Liver (tissue), 9 donors: ENCODE measurements around the gene KRTAP10-9. TPM values are rescaled to one million over a fixed set of nuclear protein-coding genes. Genes with fewer than 3 reads are reported as not detected.

ENCODE experiments used
- DNase-seq: peaks from one replicate; pipeline ENCODE4 v3.0.0-alpha.2; 2017; ENCODE audit warnings: low spot score
- H3K27ac ChIP-seq, 2 donors: one replicate each; pipeline ENCODE4 v1.7.0; 2013; ENCODE audit warnings: inconsistent platforms in 2 of 2, low read length in 2 of 2, control low read depth in 1 of 2, low read depth in 1 of 2, mild to moderate bottlenecking in 1 of 2
- H3K27me3 ChIP-seq, 4 donors: one replicate each; pipeline versions ENCODE4 v1.6.1 to v1.7.0; 2013; ENCODE audit warnings: low read length in 3 of 4, inconsistent platforms in 1 of 4, mild to moderate bottlenecking in 1 of 4, moderate library complexity in 1 of 4; ENCODE audit not compliant: control insufficient read depth in 4 of 4, insufficient read depth in 4 of 4
- H3K36me3 ChIP-seq, 4 donors: one replicate each; pipeline versions ENCODE4 v1.6.1 to v1.7.0; 2013; ENCODE audit warnings: low read length in 3 of 4, mild to moderate bottlenecking in 3 of 4, low read depth in 1 of 4, moderate library complexity in 1 of 4; ENCODE audit not compliant: control insufficient read depth in 4 of 4, insufficient read depth in 3 of 4
- H3K4me1 ChIP-seq, 4 donors: one replicate each; pipeline versions ENCODE4 v1.6.1 to v1.7.0; 2013; ENCODE audit warnings: low read length in 3 of 4, mild to moderate bottlenecking in 3 of 4, moderate library complexity in 1 of 4; ENCODE audit not compliant: control insufficient read depth in 4 of 4, insufficient read depth in 4 of 4
- H3K4me3 ChIP-seq, 3 donors: one replicate each; pipeline versions ENCODE4 v1.6.1 to v1.7.0; 2013; ENCODE audit warnings: low read length in 3 of 3, control low read depth in 1 of 3, low read depth in 1 of 3, mild to moderate bottlenecking in 1 of 3
- H3K9ac ChIP-seq, 2 donors: one replicate each; pipeline ENCODE4 v1.7.0; 2013; ENCODE audit warnings: low read length in 2 of 2, mild to moderate bottlenecking in 2 of 2, moderate library complexity in 2 of 2, control low read depth in 1 of 2, low read depth in 1 of 2
- H3K9me3 ChIP-seq, 4 donors: one replicate each; pipeline versions ENCODE4 v1.6.1 to v1.7.0; 2013; ENCODE audit warnings: low read length in 3 of 4; ENCODE audit not compliant: control insufficient read depth in 4 of 4
- ATF3 ChIP-seq: IDR thresholded peaks from 2 replicates; pipeline ENCODE4 v1.6.1; 2016; ENCODE audit warnings: antibody characterized with exemption
- EGR1 ChIP-seq, 2 donors: IDR thresholded peaks; 2 replicates each; pipeline ENCODE4 v1.6.1; 2016 to 2018; ENCODE audit warnings: antibody characterized with exemption in 2 of 2, low read depth in 2 of 2
- FOXA1 ChIP-seq: IDR thresholded peaks from 2 replicates; pipeline ENCODE4 v1.6.1; 2016; ENCODE audit warnings: antibody characterized with exemption
- FOXA2 ChIP-seq: IDR thresholded peaks from 2 replicates; pipeline ENCODE4 v1.6.1; 2016; ENCODE audit warnings: antibody characterized with exemption
- GABPA ChIP-seq, 2 donors: IDR thresholded peaks in 1 of 2; conservative IDR thresholded peaks in 1 of 2; 2 replicates each; pipeline ENCODE4 v1.6.1; 2016; ENCODE audit warnings: antibody characterized with exemption in 2 of 2, mild to moderate bottlenecking in 1 of 2, moderate library complexity in 1 of 2
- HNF4A ChIP-seq, 2 donors: conservative IDR thresholded peaks; 2 replicates each; pipeline ENCODE4 v1.6.1; 2016; ENCODE audit warnings: antibody characterized with exemption in 2 of 2, mild to moderate bottlenecking in 2 of 2
- HNF4G ChIP-seq: IDR thresholded peaks from 2 replicates; pipeline ENCODE4 v1.6.1; 2016; ENCODE audit warnings: antibody characterized with exemption
- JUND ChIP-seq, 2 donors: IDR thresholded peaks; 2 replicates each; pipeline ENCODE4 v1.6.1; 2016; ENCODE audit warnings: antibody characterized with exemption in 2 of 2
- NR2F2 ChIP-seq: IDR thresholded peaks from 2 replicates; pipeline ENCODE4 v1.6.1; 2016; ENCODE audit warnings: antibody characterized with exemption
- RAD21 ChIP-seq, 2 donors: IDR thresholded peaks; 2 replicates each; pipeline ENCODE4 v1.6.1; 2016; ENCODE audit warnings: antibody characterized with exemption in 2 of 2, mild to moderate bottlenecking in 2 of 2
- RXRA ChIP-seq, 2 donors: IDR thresholded peaks; 2 replicates each; pipeline ENCODE4 v1.6.1; 2017 to 2018; ENCODE audit warnings: antibody characterized with exemption in 2 of 2, mild to moderate bottlenecking in 1 of 2
- SP1 ChIP-seq: IDR thresholded peaks from 2 replicates; pipeline ENCODE4 v1.6.1; 2018; ENCODE audit warnings: antibody characterized with exemption, mild to moderate bottlenecking
- TAF1 ChIP-seq: conservative IDR thresholded peaks from 2 replicates; pipeline ENCODE4 v1.6.1; 2016; ENCODE audit warnings: antibody characterized with exemption, mild to moderate bottlenecking
- YY1 ChIP-seq: IDR thresholded peaks from 2 replicates; pipeline ENCODE4 v1.6.1; 2016; ENCODE audit warnings: antibody characterized with exemption, mild to moderate bottlenecking
- ZBTB33 ChIP-seq: IDR thresholded peaks from 2 replicates; pipeline ENCODE4 v1.6.1; 2016; ENCODE audit warnings: antibody characterized with exemption
- WGBS: extraction: QIAGEN DNeasy Blood & Tissue Kit; methylation state at CpG from one replicate; pipeline ENCODE4 v1.1.7; 2013; 5-methylcytosine and 5-hydroxymethylcytosine counted together
- polyA plus RNA-seq, 2 donors: library from polyadenylated mRNA; stranded (reverse) in 1 of 2; unstranded in 1 of 2; fragments of 200-250 nt in 1 of 2; fragments of >200 nt in 1 of 2; fragmentation: Nextera tagmentation in 1 of 2; extraction: Ambion mirVana in 1 of 2; gene quantifications; one replicate each; pipeline versions ENCODE4 v1.2.1 to v1.2.3, GENCODE V29; 2013 to 2015
- total RNA-seq, 2 donors: library from RNA; depleted of rRNA; stranded (reverse); fragments of >200 nt; gene quantifications; one replicate each; pipeline ENCODE4 v1.2.3, GENCODE V29; 2014
- TF ChIP-seq, protein P1 (sequence below): fragments of 150-350 bp; IDR thresholded peaks from 2 replicates; pipeline ENCODE4 v1.5.1; 2017; ENCODE audit warnings: improper control_type of control experiment, low read depth, low read length; ENCODE audit not compliant: missing input control
- TF ChIP-seq, protein P2 (sequence below): IDR thresholded peaks from 2 replicates; pipeline ENCODE4 v1.6.1; 2016; ENCODE audit warnings: antibody characterized with exemption
- TF ChIP-seq, protein P3 (sequence below): IDR thresholded peaks from 2 replicates; pipeline ENCODE4 v1.6.1; 2016; ENCODE audit warnings: antibody characterized with exemption, mild to moderate bottlenecking
- donor health status: healthy.
- donor health status: healthy.
- donor health status: healthy.
- donor health status: healthy.
- donor health status: healthy.

The KRTAP10-9 gene
- total and polyA plus RNA-seq, 4 donors = not detected

- Histone ChIP-seq H3K4me1 (no peaks in the 10 kb centered on the region), H3K9me3 (peaks cover 0 to 7% (median 5%) of the 10 kb centered on the region in 4 donors), H3K27me3 (no peaks in the 10 kb centered on the region), H3K4me3 (no peak overlapping the region), H3K27ac (no peak overlapping the region), H3K9ac (no peak overlapping the region), H3K36me3 (no peaks in the 10 kb centered on the region)
- TF ChIP-seq FOXA2 = no peak
- TF ChIP-seq YY1 = no peak
- TF ChIP-seq FOXA1 = no peak
- no peak for TF ChIP-seq RAD21 (IDR thresholded peaks at IDR 0.05)
- TF ChIP-seq, protein P1, sequence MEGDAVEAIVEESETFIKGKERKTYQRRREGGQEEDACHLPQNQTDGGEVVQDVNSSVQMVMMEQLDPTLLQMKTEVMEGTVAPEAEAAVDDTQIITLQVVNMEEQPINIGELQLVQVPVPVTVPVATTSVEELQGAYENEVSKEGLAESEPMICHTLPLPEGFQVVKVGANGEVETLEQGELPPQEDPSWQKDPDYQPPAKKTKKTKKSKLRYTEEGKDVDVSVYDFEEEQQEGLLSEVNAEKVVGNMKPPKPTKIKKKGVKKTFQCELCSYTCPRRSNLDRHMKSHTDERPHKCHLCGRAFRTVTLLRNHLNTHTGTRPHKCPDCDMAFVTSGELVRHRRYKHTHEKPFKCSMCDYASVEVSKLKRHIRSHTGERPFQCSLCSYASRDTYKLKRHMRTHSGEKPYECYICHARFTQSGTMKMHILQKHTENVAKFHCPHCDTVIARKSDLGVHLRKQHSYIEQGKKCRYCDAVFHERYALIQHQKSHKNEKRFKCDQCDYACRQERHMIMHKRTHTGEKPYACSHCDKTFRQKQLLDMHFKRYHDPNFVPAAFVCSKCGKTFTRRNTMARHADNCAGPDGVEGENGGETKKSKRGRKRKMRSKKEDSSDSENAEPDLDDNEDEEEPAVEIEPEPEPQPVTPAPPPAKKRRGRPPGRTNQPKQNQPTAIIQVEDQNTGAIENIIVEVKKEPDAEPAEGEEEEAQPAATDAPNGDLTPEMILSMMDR = no peak
- TF ChIP-seq TAF1 = no peak
- no peak for TF ChIP-seq ATF3
- TF ChIP-seq HNF4A (conservative IDR thresholded peaks at IDR 0.05) = no peak
- TF ChIP-seq RXRA (IDR thresholded peaks at IDR 0.05) = no peak
- TF ChIP-seq, protein P2, sequence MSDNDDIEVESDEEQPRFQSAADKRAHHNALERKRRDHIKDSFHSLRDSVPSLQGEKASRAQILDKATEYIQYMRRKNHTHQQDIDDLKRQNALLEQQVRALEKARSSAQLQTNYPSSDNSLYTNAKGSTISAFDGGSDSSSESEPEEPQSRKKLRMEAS = no peak
- TF ChIP-seq GABPA (IDR thresholded peaks at IDR 0.05 in 1 of 2, conservative IDR thresholded peaks at IDR 0.05 in 1 of 2) = no peak
- TF ChIP-seq ZBTB33 = no peak
- no peak for TF ChIP-seq SP1
- TF ChIP-seq HNF4G = no peak
- TF ChIP-seq JUND (IDR thresholded peaks at IDR 0.05) = no peak
- TF ChIP-seq NR2F2 = no peak
- TF ChIP-seq, protein P3, sequence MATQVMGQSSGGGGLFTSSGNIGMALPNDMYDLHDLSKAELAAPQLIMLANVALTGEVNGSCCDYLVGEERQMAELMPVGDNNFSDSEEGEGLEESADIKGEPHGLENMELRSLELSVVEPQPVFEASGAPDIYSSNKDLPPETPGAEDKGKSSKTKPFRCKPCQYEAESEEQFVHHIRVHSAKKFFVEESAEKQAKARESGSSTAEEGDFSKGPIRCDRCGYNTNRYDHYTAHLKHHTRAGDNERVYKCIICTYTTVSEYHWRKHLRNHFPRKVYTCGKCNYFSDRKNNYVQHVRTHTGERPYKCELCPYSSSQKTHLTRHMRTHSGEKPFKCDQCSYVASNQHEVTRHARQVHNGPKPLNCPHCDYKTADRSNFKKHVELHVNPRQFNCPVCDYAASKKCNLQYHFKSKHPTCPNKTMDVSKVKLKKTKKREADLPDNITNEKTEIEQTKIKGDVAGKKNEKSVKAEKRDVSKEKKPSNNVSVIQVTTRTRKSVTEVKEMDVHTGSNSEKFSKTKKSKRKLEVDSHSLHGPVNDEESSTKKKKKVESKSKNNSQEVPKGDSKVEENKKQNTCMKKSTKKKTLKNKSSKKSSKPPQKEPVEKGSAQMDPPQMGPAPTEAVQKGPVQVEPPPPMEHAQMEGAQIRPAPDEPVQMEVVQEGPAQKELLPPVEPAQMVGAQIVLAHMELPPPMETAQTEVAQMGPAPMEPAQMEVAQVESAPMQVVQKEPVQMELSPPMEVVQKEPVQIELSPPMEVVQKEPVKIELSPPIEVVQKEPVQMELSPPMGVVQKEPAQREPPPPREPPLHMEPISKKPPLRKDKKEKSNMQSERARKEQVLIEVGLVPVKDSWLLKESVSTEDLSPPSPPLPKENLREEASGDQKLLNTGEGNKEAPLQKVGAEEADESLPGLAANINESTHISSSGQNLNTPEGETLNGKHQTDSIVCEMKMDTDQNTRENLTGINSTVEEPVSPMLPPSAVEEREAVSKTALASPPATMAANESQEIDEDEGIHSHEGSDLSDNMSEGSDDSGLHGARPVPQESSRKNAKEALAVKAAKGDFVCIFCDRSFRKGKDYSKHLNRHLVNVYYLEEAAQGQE = no peak
- TF ChIP-seq EGR1 (IDR thresholded peaks at IDR 0.05; ENCODE audit: low read depth in 2 of 2) = no peak
- peak; percentile 17 for DNase-seq
- 84% methylated on average over 23 of the region's 23 CpGs for WGBS
Observed at GRCh38 chr21:44601596-44602462, 25.1 kb upstream of the KRTAP10-9 start.
